GM12891 (cell line): ENCODE results near the gene ARHGEF40.

ENCODE experiments used
- DNase-seq: peaks from one replicate; pipeline ENCODE4 v3.0.0; 2011; ENCODE audit warnings: low spot score; ENCODE audit not compliant: insufficient read length
- FAIRE-seq: peaks from 2 replicates; lab custom pipeline; 2011; peaks lifted over from hg19 to GRCh38; lab: Jason Lieb, UNC
- PAX5 ChIP-seq: IDR thresholded peaks from 2 replicates; pipeline ENCODE4 v1.6.1; 2011; ENCODE audit warnings: low read length, moderate library complexity, mild to moderate bottlenecking; ENCODE audit not compliant: insufficient read depth, severe bottlenecking
- POLR2A ChIP-seq: IDR thresholded peaks from 2 replicates; pipeline ENCODE4 v1.6.1; 2011; ENCODE audit warnings: low read depth, low read length, control low read depth
- POLR2AphosphoS5 ChIP-seq: IDR thresholded peaks from 2 replicates; pipeline ENCODE4 v1.6.1; 2011; ENCODE audit warnings: low read depth, low read length, control low read depth
- POU2F2 ChIP-seq: IDR thresholded peaks from 2 replicates; pipeline ENCODE4 v1.6.1; 2011; ENCODE audit warnings: low read depth, mild to moderate bottlenecking, control low read depth, low read length, moderate library complexity
- SPI1 ChIP-seq: IDR thresholded peaks from 2 replicates; pipeline ENCODE4 v1.6.1; 2011; ENCODE audit warnings: low read depth, low read length, control low read depth
- TAF1 ChIP-seq: IDR thresholded peaks from 2 replicates; pipeline ENCODE4 v1.6.1; 2011; ENCODE audit warnings: low read depth, low read length, control low read depth

ARHGEF40 gene

GRCh38 chr14:21103710-21104447 lies 33.8 kb downstream of the ARHGEF40 start:
- TF ChIP-seq TAF1 (peak; percentile 57; the same call in 1 of the 2 replicates), POLR2A (peak; percentile 86), SPI1 (no peak), POLR2AphosphoS5 (peak; percentile 95)
- peak; percentile 90 for FAIRE-seq
- DNase-seq, result peak; percentile 93

- FAIRE-seq (no peak), DNase-seq (no peak)
- no peak for TF ChIP-seq PAX5
- TF ChIP-seq POLR2A, result no peak
- no peak for TF ChIP-seq POU2F2
- TF ChIP-seq TAF1, result no peak
- TF ChIP-seq POLR2AphosphoS5, result no peak
- TF ChIP-seq SPI1, result no peak
These were observed 34.5 kb downstream of the ARHGEF40 start for GRCh38 chr14:21104448-21105060.

- FAIRE-seq (no peak), DNase-seq (no peak)
- TF ChIP-seq TAF1, result no peak
- TF ChIP-seq POLR2AphosphoS5, result no peak
- no peak for TF ChIP-seq PAX5
These were observed 35.0 kb downstream of the ARHGEF40 start for GRCh38 chr14:21105095-21105494.

- DNase-seq (no peak), FAIRE-seq (no peak)
- no peak for TF ChIP-seq SPI1
- TF ChIP-seq TAF1, result no peak
- no peak for TF ChIP-seq POLR2AphosphoS5
- TF ChIP-seq POLR2A, result no peak
These were observed 36.0 kb downstream of the ARHGEF40 start for GRCh38 chr14:21106176-21106497.

- FAIRE-seq (peak; percentile 31), DNase-seq (no peak)
- TF ChIP-seq POU2F2 (peak; percentile 33; the same call in 1 of the 2 replicates), TAF1 (no peak)
These were observed 36.6 kb downstream of the ARHGEF40 start for GRCh38 chr14:21106498-21107282.

- no peak for DNase-seq
- no peak for TF ChIP-seq TAF1
- no peak for TF ChIP-seq POLR2AphosphoS5
- TF ChIP-seq POU2F2, result no peak
- TF ChIP-seq POLR2A, result no peak
- TF ChIP-seq SPI1, result no peak
- no peak for TF ChIP-seq PAX5
- FAIRE-seq, result no peak
These were observed 37.2 kb downstream of the ARHGEF40 start for GRCh38 chr14:21107283-21107800.

- DNase-seq (no peak), FAIRE-seq (no peak)
- TF ChIP-seq TAF1 (no peak), POLR2A (no peak), POU2F2 (no peak), SPI1 (0 out of 2 replicates have a peak, but pooled peaks have one; percentile 27)
These were observed 38.7 kb downstream of the ARHGEF40 start for GRCh38 chr14:21108791-21109190.

- DNase-seq (no peak), FAIRE-seq (peak; percentile 56)
These were observed 39.5 kb downstream of the ARHGEF40 start for GRCh38 chr14:21109377-21110138.

GRCh38 chr14:21112255-21112654 lies 42.2 kb downstream of the ARHGEF40 start:
- TF ChIP-seq POU2F2 (no peak), POLR2AphosphoS5 (no peak), POLR2A (no peak), PAX5 (no peak), TAF1 (no peak), SPI1 (no peak)
- DNase-seq (no peak), FAIRE-seq (no peak)

More at GRCh38 chr14:21109377-21110138, 39.5 kb downstream of the ARHGEF40 start:
- TF ChIP-seq TAF1 (no peak), POU2F2 (0 out of 2 replicates have a peak, but pooled peaks have one; percentile 43)
